A673 (cell line): ENCODE data around the gene ZNF821. TPM values are rescaled to one million over a fixed set of nuclear protein-coding genes. Genes with fewer than 3 reads are reported as not detected.

Experiments
- BruUV-seq: library from RNA; stranded (reverse); fragments of 400-500 nt; replicated peaks from 2 replicates; lab custom pipeline; 2021; lab: Mats Ljungman, UMichigan
- CTCF ChIA-PET: fragments of 300-600 bp; sonication (Branson Sonifier 250); formaldehyde crosslinking; loops from one replicate; lab custom pipeline; 2022; ENCODE audit warnings: antibody characterized with exemption; lab: Charles Lee
- POLR2A ChIA-PET: fragments of 300-600 bp; sonication (Branson Sonifier 250); formaldehyde crosslinking; loops from one replicate; lab custom pipeline; 2022; ENCODE audit warnings: antibody characterized with exemption; ENCODE audit not compliant: low non-redundant PET; lab: Charles Lee
- DNase-seq: peaks from one replicate; pipeline ENCODE4 v3.0.0-alpha.2; 2015; ENCODE audit warnings: low spot score
- H3K27ac ChIP-seq: fragments of 200-600 bp; sonication (generic); 2 replicates; pipeline ENCODE4 v1.5.1; 2016; ENCODE audit warnings: mixed run types, low read depth, mild to moderate bottlenecking, mixed read lengths, antibody characterized with exemption, low read length; ENCODE audit not compliant: poor library complexity, severe bottlenecking
- H3K27me3 ChIP-seq: fragments of 200-600 bp; sonication (generic); replicated peaks from 2 replicates; pipeline ENCODE4 v1.6.1; 2017; ENCODE audit warnings: mixed run types, low read depth, mild to moderate bottlenecking, mixed read lengths, antibody characterized with exemption, low read length; ENCODE audit not compliant: insufficient read depth, poor library complexity
- H3K36me3 ChIP-seq: fragments of 200-600 bp; sonication (generic); 2 replicates; pipeline ENCODE4 v1.6.1; 2016; ENCODE audit warnings: mixed run types, mild to moderate bottlenecking, mixed read lengths, antibody characterized with exemption, low read length; ENCODE audit not compliant: insufficient read depth, poor library complexity, severe bottlenecking
- H3K4me1 ChIP-seq: fragments of 200-600 bp; sonication (generic); 2 replicates; pipeline ENCODE4 v1.6.1; 2017; ENCODE audit warnings: mixed run types, mild to moderate bottlenecking, mixed read lengths, antibody characterized with exemption, low read length; ENCODE audit not compliant: insufficient read depth, poor library complexity, severe bottlenecking
- H3K4me3 ChIP-seq: fragments of 200-600 bp; sonication (generic); 2 replicates; pipeline ENCODE4 v1.5.1; 2016; ENCODE audit warnings: low read depth, mixed run types, mild to moderate bottlenecking, mixed read lengths, low read length; ENCODE audit not compliant: poor library complexity, severe bottlenecking
- H3K9me3 ChIP-seq: fragments of 200-600 bp; sonication (generic); 2 replicates; pipeline ENCODE4 v1.6.1; 2016; ENCODE audit warnings: mixed run types, low read depth, mild to moderate bottlenecking, mixed read lengths, antibody characterized with exemption, low read length; ENCODE audit not compliant: poor library complexity, severe bottlenecking
- CTCF ChIP-seq: fragments of 300-800, 200-600 bp; sonication (generic); conservative IDR thresholded peaks from 2 replicates; pipeline ENCODE4 v1.5.1; 2017; ENCODE audit warnings: low read depth, mild to moderate bottlenecking, antibody characterized with exemption, low read length, moderate library complexity, mixed read lengths
- EZH2 ChIP-seq: fragments of 200-600 bp; sonication (generic); IDR thresholded peaks from 2 replicates; pipeline ENCODE4 v1.6.1; 2017; ENCODE audit warnings: borderline replicate concordance, low read depth, mild to moderate bottlenecking, mixed read lengths, antibody characterized with exemption, low read length; ENCODE audit not compliant: poor library complexity, severe bottlenecking
- intact Hi-C: fragments of 100-400 bp; cut with micrococcal nuclease; formaldehyde crosslinking; loops from one replicate; pipeline ENCODE4 v1.10.0; 2022; ENCODE audit not compliant: unreplicated experiment
- total RNA-seq: library from RNA; stranded (reverse); gene quantifications from 2 replicates; pipeline ENCODE4 v1.2.3, GENCODE V29; 2021

ZNF821 gene
- total RNA-seq, 1 experiment from 2014 or later, result 11.1 TPM

GRCh38 chr16:71889147-71889546 is 5.2 kb upstream of the ZNF821 start:
- Histone ChIP-seq H3K27me3 (no peaks in the 10 kb centered on the region), H3K4me1 (no peaks in the 10 kb centered on the region), H3K4me3 (no peak overlapping the region), H3K9me3 (no peaks in the 10 kb centered on the region), H3K27ac (no peak overlapping the region), H3K36me3 (no peaks in the 10 kb centered on the region)
- POLR2A ChIA-PET, result no interaction called here
- no TSS peak for BruUV-seq
- CTCF ChIA-PET, result no interaction called here
- TF ChIP-seq CTCF (no peak), EZH2 (no peak)
- no peak for DNase-seq
- intact Hi-C loops, result no loop called here

- DNase-seq, result no peak
- Histone ChIP-seq H3K36me3 (peaks cover 5% of the 10 kb centered on the region), H3K27ac (no peak overlapping the region), H3K4me3 (no peak overlapping the region), H3K9me3 (no peaks in the 10 kb centered on the region), H3K27me3 (no peaks in the 10 kb centered on the region), H3K4me1 (peaks cover 7% of the 10 kb centered on the region)
- intact Hi-C loops, result no loop called here
- ChIA-PET POLR2A (no interaction called here), CTCF (no interaction called here)
- BruUV-seq, result no TSS peak
- TF ChIP-seq CTCF (no peak), EZH2 (no peak)
These were observed 1.3 kb upstream of the ZNF821 start for GRCh38 chr16:71885261-71885650.

- no peaks in the 10 kb centered on the region for H3K27me3 ChIP-seq
- peaks cover 7% of the 10 kb centered on the region for H3K4me1 ChIP-seq
- no TSS peak for BruUV-seq
- peaks cover 16% of the 10 kb centered on the region for H3K36me3 ChIP-seq
- peak; percentile 55 for DNase-seq
- intact Hi-C loops, result no loop called here
- peak overlapping the region; percentile 99 for H3K4me3 ChIP-seq
- no peaks in the 10 kb centered on the region for H3K9me3 ChIP-seq
- H3K27ac ChIP-seq, result peak overlapping the region; percentile 90
- TF ChIP-seq CTCF (peak; percentile 47; the same call in 1 of the 2 replicates), EZH2 (no peak)
- POLR2A ChIA-PET, result interaction anchor here (0.6 kb wide), 1 partner anchor 72 kb away, joined by 3 read pairs; no protein-coding TSS in a partner anchor
- CTCF ChIA-PET, result interaction anchor here (0.6 to 1.5 kb wide), 4 partner anchors 9 to 78 kb away, joined by 3 to 6 read pairs (median 4); no protein-coding TSS in a partner anchor
These were observed 674 bp downstream of the ZNF821 start for GRCh38 chr16:71883168-71883848.
